CD4-positive, alpha-beta memory T cell (primary cell): ENCODE data around the gene SYTL3. TPM values are rescaled to one million over a fixed set of nuclear protein-coding genes. Genes with fewer than 3 reads are reported as not detected.
"Not testable (repeated sequence)": the region's sequence is repeated elsewhere in the genome, so short reads cannot be mapped to it uniquely, and the experiment has no call there.

Experiments
- CTCF ChIA-PET: fragments of 350-600 bp; sonication (Branson Sonifier 250); formaldehyde crosslinking; loops from one replicate; lab custom pipeline; 2021; ENCODE audit warnings: inconsistent platforms; ENCODE audit not compliant: partially characterized antibody; lab: Charles Lee
- POLR2A ChIA-PET: fragments of 350-600 bp; sonication (Branson Sonifier 250); formaldehyde crosslinking; loops from one replicate; lab custom pipeline; 2021; ENCODE audit not compliant: partially characterized antibody; lab: Charles Lee
- DNase-seq, 5 donors: peaks; one replicate each; pipeline versions ENCODE4 v3.0.0 to v3.0.0-alpha.2; 2020 to 2022; ENCODE audit warnings: mixed read lengths in 1 of 5
- H3K27ac ChIP-seq: one replicate; pipeline ENCODE4 v1.7.0; 2013; ENCODE audit warnings: low read depth, low read length
- H3K27me3 ChIP-seq: 2 replicates; pipeline ENCODE4 v1.7.0; 2013; ENCODE audit warnings: mild to moderate bottlenecking, low read length, moderate library complexity; ENCODE audit not compliant: insufficient read depth
- H3K36me3 ChIP-seq: 2 replicates; pipeline ENCODE4 v1.7.0; 2013; ENCODE audit warnings: mild to moderate bottlenecking, low read length, moderate library complexity; ENCODE audit not compliant: insufficient read depth
- H3K4me1 ChIP-seq: 2 replicates; pipeline ENCODE4 v1.7.0; 2013; ENCODE audit warnings: mild to moderate bottlenecking, low read length, moderate library complexity; ENCODE audit not compliant: insufficient read depth
- H3K4me3 ChIP-seq, 2 donors: one replicate each; pipeline ENCODE4 v1.7.0; 2013; ENCODE audit warnings: low read length in 2 of 2, mild to moderate bottlenecking in 1 of 2
- H3K9me3 ChIP-seq, 2 donors: one replicate each; pipeline ENCODE4 v1.7.0; 2013; ENCODE audit warnings: low read length in 2 of 2, control low read depth in 1 of 2; ENCODE audit not compliant: control insufficient read depth in 1 of 2
- H3K27ac Mint-ChIP-seq, 7 donors: one replicate each; pipeline ENCODE4 v1.8.0; 2020 to 2021; ENCODE audit warnings: mixed read lengths in 7 of 7, mild to moderate bottlenecking in 6 of 7, inconsistent platforms in 3 of 7, moderate library complexity in 3 of 7
- H3K27me3 Mint-ChIP-seq, 2 donors: one replicate each; pipeline ENCODE4 v1.8.0; 2020 to 2021; ENCODE audit warnings: mixed read lengths in 2 of 2
- H3K36me3 Mint-ChIP-seq, 2 donors: one replicate each; pipeline ENCODE4 v1.8.0; 2020 to 2021; ENCODE audit warnings: mixed read lengths in 2 of 2, inconsistent platforms in 1 of 2, mild to moderate bottlenecking in 1 of 2
- H3K4me1 Mint-ChIP-seq, 4 donors: one replicate each; pipeline ENCODE4 v1.8.0; 2020 to 2021; ENCODE audit warnings: mixed read lengths in 4 of 4, mild to moderate bottlenecking in 1 of 4
- H3K4me3 Mint-ChIP-seq, 8 donors: one replicate each; pipeline ENCODE4 v1.8.0; 2020 to 2021; ENCODE audit warnings: mixed read lengths in 8 of 8, mild to moderate bottlenecking in 7 of 8, moderate library complexity in 6 of 8, inconsistent platforms in 3 of 8
- H3K9me3 Mint-ChIP-seq, 8 donors: one replicate each; pipeline ENCODE4 v1.8.0; 2020 to 2021; ENCODE audit warnings: mixed read lengths in 8 of 8, mild to moderate bottlenecking in 5 of 8, inconsistent platforms in 3 of 8, moderate library complexity in 1 of 8
- intact Hi-C: fragments of 100-400 bp; cut with micrococcal nuclease; formaldehyde crosslinking; loops from one replicate; pipeline ENCODE4 v1.15.1; 2023
- polyA plus RNA-seq, 2 donors: library from polyadenylated mRNA; unstranded; fragments of 300-500 nt; fragmentation: Illumina TruSeq; gene quantifications; one replicate each; pipeline ENCODE4 v1.2.3, GENCODE V29; 2021
- total RNA-seq, 2 experiments: library from RNA; stranded (reverse); gene quantifications; one replicate each; pipeline ENCODE4 v1.2.3, GENCODE V29; 2021

Gene SYTL3, protein sequence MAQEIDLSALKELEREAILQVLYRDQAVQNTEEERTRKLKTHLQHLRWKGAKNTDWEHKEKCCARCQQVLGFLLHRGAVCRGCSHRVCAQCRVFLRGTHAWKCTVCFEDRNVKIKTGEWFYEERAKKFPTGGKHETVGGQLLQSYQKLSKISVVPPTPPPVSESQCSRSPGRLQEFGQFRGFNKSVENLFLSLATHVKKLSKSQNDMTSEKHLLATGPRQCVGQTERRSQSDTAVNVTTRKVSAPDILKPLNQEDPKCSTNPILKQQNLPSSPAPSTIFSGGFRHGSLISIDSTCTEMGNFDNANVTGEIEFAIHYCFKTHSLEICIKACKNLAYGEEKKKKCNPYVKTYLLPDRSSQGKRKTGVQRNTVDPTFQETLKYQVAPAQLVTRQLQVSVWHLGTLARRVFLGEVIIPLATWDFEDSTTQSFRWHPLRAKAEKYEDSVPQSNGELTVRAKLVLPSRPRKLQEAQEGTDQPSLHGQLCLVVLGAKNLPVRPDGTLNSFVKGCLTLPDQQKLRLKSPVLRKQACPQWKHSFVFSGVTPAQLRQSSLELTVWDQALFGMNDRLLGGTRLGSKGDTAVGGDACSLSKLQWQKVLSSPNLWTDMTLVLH
- total RNA-seq (10 to 100 TPM; 22.2 to 24.3 TPM), polyA plus RNA-seq (10 to 100 TPM; 11.9 to 13.3 TPM)

DNA sequence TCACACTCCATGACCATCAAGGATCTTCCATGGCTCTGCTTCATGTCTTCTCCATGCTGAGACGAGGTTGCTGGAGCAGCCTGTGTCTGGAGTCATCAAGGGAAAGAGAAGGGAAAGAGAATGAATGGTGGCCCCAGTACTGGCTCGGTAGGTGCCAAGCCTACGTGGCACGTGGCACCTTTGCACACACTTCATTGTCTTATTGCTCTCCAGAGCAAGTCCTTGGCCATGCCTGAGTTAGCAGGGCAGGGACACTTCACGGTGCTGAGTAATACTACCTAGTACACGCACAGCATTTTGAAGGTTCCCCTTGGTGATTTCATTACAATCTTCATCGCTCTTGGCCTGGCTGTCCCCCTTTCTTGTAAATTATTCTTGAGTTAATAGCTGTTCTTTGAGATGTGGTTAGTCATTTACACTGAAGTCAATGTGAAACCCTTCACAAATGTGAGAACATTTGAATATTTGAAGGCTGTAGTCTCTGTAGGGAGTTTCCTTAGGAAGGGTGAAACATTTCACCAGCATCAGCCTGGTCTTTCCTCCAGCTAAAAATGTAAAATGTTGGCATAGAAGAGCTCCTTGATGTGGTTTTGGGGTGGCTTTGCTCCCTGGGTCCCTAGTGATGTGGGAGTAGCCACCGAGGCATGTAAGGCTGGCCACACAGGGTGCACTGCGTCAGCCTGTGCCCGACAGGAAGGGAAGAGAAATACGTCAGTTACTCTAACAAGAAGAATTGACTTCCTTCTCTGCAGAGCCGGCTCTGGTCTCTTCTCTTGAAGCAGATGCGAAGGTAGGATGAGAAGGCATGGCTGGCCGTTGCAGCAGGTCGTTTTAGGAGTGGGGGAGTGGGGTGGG lies at the start of gene SYTL3:
SYTL3 (plus strand) TSS at position 766 of the 855 bp plus-strand sequence. CDS start 13,215 bp downstream, outside the sequence.
- ChIA-PET POLR2A (interaction anchor here (0.6 to 2.8 kb wide), 13 partner anchors 9 to 1024 kb away, joined by 3 to 15 read pairs (median 4); partner anchors contain the start of gene TMEM181), CTCF (interaction anchor here (1.8 to 12.0 kb wide), 3 partner anchors 11 to 436 kb away, joined by 8 to 110 read pairs (median 10); no protein-coding TSS in a partner anchor)
- H3K27me3 Mint-ChIP-seq: no peaks in the 10 kb centered on the region
- H3K9me3 Mint-ChIP-seq: no peaks in the 10 kb centered on the region
- H3K4me3 ChIP-seq: peak within 1 kb of the TSS in 1 of 2 donors; percentile 26
- H3K4me1 Mint-ChIP-seq: peaks cover 49 to 77% (median 58%) of the 10 kb centered on the region in 4 donors
- H3K4me1 ChIP-seq: peaks cover 57% of the 10 kb centered on the region
- no peaks in the 10 kb centered on the region for H3K36me3 ChIP-seq
- DNase-seq: peak; percentile 92 to 94 (median 92)
- intact Hi-C loops: loop anchor here (2.0 to 10.0 kb wide), 2 partner anchors 15 to 205 kb away; no protein-coding TSS in a partner anchor
- H3K9me3 ChIP-seq: no peaks in the 10 kb centered on the region
- peak within 1 kb of the TSS; percentile 66 for H3K27ac ChIP-seq
- H3K36me3 Mint-ChIP-seq: peaks cover 0 to 28% of the 10 kb centered on the region in 2 donors
- peak within 1 kb of the TSS; percentile 82 to 98 (median 94) for H3K27ac Mint-ChIP-seq
- no peaks in the 10 kb centered on the region for H3K27me3 ChIP-seq
- peak within 1 kb of the TSS; percentile 69 to 89 (median 84) for H3K4me3 Mint-ChIP-seq

DNA sequence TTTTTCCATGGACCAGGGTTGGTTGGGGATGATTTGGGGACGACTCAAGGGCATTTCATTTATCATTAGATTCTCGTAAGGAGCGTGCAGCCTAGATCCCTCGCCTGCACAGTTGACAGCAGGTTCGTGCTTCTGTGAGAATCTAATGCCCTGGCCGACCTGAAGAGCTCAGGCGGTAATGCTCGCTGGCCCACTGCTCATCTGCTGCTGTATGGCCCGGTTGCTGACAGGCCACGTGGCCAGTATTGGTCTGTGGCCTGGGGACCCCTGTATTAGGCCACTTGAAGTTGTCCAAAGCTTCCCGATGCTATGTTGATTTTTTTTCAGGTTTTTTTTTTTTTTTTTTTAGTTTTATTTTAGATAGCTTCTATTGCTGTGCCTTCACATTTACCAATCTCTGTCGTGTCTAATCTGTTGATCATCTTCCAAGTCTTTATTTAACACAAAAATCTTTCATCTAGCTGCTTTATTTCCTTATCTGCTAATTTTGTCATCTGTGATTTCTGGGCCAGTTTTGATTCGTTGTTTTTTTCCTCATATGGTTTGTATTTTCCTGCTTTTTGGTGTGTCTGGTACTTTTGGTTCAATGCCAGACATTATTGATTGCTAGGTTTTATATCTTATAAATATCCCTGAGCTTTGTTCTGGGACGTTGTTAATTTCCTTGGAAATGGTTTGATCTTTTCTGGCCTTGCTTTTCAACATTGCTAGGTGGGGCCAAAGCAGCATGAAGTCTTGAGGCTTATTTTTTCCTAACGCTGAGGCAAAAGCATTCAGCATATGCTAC lies 46.4 kb upstream of the SYTL3 start:
- peak overlapping the region in 1 of 8 donors; percentile 2 for H3K4me3 Mint-ChIP-seq
- POLR2A ChIA-PET: interaction anchor here (2.0 kb wide), 1 partner anchor 44 kb away, joined by 8 read pairs; the partner anchor contains the start of gene TMEM181
- Histone ChIP-seq H3K27ac (no peak overlapping the region), H3K4me1 (no peaks in the 10 kb centered on the region), H3K36me3 (peaks cover 43% of the 10 kb centered on the region), H3K4me3 (no peak overlapping the region), H3K9me3 (no peaks in the 10 kb centered on the region), H3K27me3 (no peaks in the 10 kb centered on the region)
- no peak for DNase-seq
- intact Hi-C loops: no loop called here
- peaks cover 6 to 15% (median 14%) of the 10 kb centered on the region in 4 donors for H3K4me1 Mint-ChIP-seq
- peak overlapping the region in 4 of 7 donors; percentile 1 to 86 (median 29) for H3K27ac Mint-ChIP-seq
- no peaks in the 10 kb centered on the region for H3K9me3 Mint-ChIP-seq
- peaks cover 35 to 62% of the 10 kb centered on the region in 2 donors for H3K36me3 Mint-ChIP-seq
- no peaks in the 10 kb centered on the region for H3K27me3 Mint-ChIP-seq
- CTCF ChIA-PET: interaction anchor here (0.8 to 3.9 kb wide), 5 partner anchors 35 to 390 kb away, joined by 3 to 17 read pairs (median 5); no protein-coding TSS in a partner anchor

DNA sequence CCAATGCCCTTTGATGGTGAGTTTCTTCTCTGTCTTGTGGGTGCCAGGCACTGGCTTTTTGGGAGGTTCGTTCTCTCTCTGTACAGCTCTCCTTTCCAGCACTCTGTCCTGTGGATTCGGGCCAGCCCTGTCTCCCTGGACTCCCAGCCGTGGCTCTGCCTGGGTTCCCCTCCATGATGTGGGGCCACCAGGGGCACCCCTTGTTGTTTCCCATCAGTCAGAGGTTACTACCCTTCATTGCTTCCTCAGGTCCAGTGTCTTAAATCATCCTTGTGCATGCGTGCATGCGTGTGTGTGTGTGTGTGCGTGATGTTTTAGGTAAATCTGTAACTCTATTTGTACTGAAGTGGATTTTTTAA lies 45.8 kb upstream of the SYTL3 start:
- Mint-ChIP-seq H3K36me3 (peaks cover 36 to 63% of the 10 kb centered on the region in 2 donors), H3K9me3 (no peaks in the 10 kb centered on the region), H3K4me1 (peaks cover 5 to 15% (median 14%) of the 10 kb centered on the region in 4 donors), H3K27ac (peak overlapping the region in 4 of 7 donors; percentile 50 to 79 (median 71)), H3K4me3 (no peak overlapping the region), H3K27me3 (no peaks in the 10 kb centered on the region)
- H3K4me1 ChIP-seq: no peaks in the 10 kb centered on the region
- H3K4me3 ChIP-seq: no peak overlapping the region
- POLR2A ChIA-PET: interaction anchor here (2.0 kb wide), 1 partner anchor 44 kb away, joined by 8 read pairs; the partner anchor contains the start of gene TMEM181
- DNase-seq: no peak
- H3K36me3 ChIP-seq: peaks cover 46% of the 10 kb centered on the region
- CTCF ChIA-PET: interaction anchor here (0.8 to 3.9 kb wide), 11 partner anchors 8 to 390 kb away, joined by 3 to 22 read pairs (median 3); no protein-coding TSS in a partner anchor
- no peaks in the 10 kb centered on the region for H3K27me3 ChIP-seq
- no peak overlapping the region for H3K27ac ChIP-seq
- intact Hi-C loops: no loop called here
- H3K9me3 ChIP-seq: no peaks in the 10 kb centered on the region

DNA sequence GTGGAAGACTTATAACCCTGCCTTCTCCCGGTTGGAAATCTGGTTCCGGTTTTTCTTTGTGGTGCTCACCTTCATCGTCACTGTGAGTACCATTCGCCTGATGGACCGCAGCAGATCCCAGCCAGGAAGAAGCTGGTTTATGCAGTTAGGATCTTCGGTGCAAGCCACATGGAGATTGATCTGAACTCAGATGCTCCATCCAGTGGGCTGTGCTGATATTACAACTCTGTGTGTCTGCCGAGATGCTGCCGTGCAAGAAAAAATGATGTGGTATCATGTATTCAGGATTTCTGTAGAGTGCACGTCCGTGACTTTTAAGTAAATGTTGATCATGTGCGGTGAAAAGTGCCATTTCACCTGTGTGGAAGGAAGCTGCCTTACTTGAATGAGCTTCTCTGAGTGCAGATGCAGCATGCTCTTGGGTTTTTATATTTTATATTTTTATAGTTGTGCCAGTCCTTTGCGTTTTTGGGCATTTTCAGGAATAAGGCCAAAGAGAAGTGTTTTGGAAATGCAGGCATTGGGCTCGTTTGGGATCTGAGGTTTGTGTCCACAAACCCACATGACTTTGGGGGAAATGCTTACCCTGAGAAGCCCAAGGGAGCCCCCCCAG lies 44.5 kb upstream of the SYTL3 start:
- peaks cover 5 to 15% (median 14%) of the 10 kb centered on the region in 4 donors for H3K4me1 Mint-ChIP-seq
- ChIA-PET POLR2A (interaction anchor here (1.3 to 1.7 kb wide), 3 partner anchors 39 to 391 kb away, joined by 3 to 4 read pairs (median 3); partner anchors contain the start of gene DYNLT1), CTCF (interaction anchor here (0.9 to 3.9 kb wide), 20 partner anchors 9 to 405 kb away, joined by 3 to 22 read pairs (median 4); partner anchors contain the start of gene DYNLT1)
- H3K27ac ChIP-seq: no peak overlapping the region
- H3K27me3 ChIP-seq: no peaks in the 10 kb centered on the region
- peaks cover 44 to 68% of the 10 kb centered on the region in 2 donors for H3K36me3 Mint-ChIP-seq
- intact Hi-C loops: loop anchor here (1.0 kb wide), 2 partner anchors 384 to 391 kb away; no protein-coding TSS in a partner anchor
- H3K9me3 ChIP-seq: no peaks in the 10 kb centered on the region
- H3K36me3 ChIP-seq: peaks cover 56% of the 10 kb centered on the region
- no peaks in the 10 kb centered on the region for H3K4me1 ChIP-seq
- peak overlapping the region in 5 of 7 donors; percentile 7 to 80 (median 76) for H3K27ac Mint-ChIP-seq
- H3K4me3 Mint-ChIP-seq: no peak overlapping the region
- no peaks in the 10 kb centered on the region for H3K9me3 Mint-ChIP-seq
- H3K27me3 Mint-ChIP-seq: no peaks in the 10 kb centered on the region
- no peak overlapping the region for H3K4me3 ChIP-seq
- DNase-seq: peak; percentile 36 to 53 (median 51)

DNA sequence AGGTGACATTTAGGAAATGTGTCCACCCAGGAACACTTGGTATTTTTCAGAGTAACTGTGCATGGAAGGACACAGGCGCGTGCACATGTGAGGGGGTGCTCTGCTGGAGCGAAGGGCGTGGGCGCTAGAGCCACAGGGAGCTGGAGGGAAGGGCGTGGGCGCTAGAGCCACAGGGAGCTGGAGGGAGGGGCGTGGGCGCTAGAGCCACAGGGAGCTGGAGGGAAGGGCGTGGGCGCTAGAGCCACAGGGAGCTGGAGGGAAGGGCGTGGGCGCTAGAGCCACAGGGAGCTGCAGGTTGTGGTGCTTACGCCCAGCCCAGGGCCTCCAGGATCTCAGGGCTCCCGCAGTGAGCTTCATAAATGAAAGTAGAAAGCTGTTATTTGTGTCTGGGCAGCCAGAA lies 43.8 kb upstream of the SYTL3 start:
- H3K4me3 Mint-ChIP-seq, H3K27me3 ChIP-seq, H3K9me3 ChIP-seq, intact Hi-C loops, H3K27me3 Mint-ChIP-seq, DNase-seq, H3K4me1 ChIP-seq, H3K9me3 Mint-ChIP-seq, H3K4me3 ChIP-seq, H3K27ac ChIP-seq: not testable (repeated sequence)
- CTCF ChIA-PET: interaction anchor here (0.9 to 3.9 kb wide), 14 partner anchors 10 to 405 kb away, joined by 3 to 22 read pairs (median 6); partner anchors contain the start of gene DYNLT1
- H3K4me1 Mint-ChIP-seq: peaks cover 5 to 15% (median 14%) of the 10 kb centered on the region in 4 donors
- POLR2A ChIA-PET: interaction anchor here (1.3 to 1.7 kb wide), 2 partner anchors 48 to 392 kb away, joined by 3 to 4 read pairs; no protein-coding TSS in a partner anchor
- peaks cover 45 to 73% of the 10 kb centered on the region in 2 donors for H3K36me3 Mint-ChIP-seq
- peaks cover 62% of the 10 kb centered on the region for H3K36me3 ChIP-seq
- peak overlapping the region in 2 of 7 donors; percentile 7 to 52 for H3K27ac Mint-ChIP-seq
